GM19035 (cell line): ENCODE results near the gene PRSS57.

Source experiments
- ATAC-seq: cut with Tn5 transposase; IDR thresholded peaks from one replicate; pipeline ENCODE4 v1.9.1; 2021; ENCODE audit not compliant: unreplicated experiment

The PRSS57 gene

GRCh38 chr19:653425-653824 is 41.8 kb downstream of the PRSS57 start:
- ATAC-seq = no peak

GRCh38 chr19:652467-653389 is 42.5 kb downstream of the PRSS57 start:
- ATAC-seq = no peak

GRCh38 chr19:651991-652390 is 43.3 kb downstream of the PRSS57 start:
- no peak for ATAC-seq

GRCh38 chr19:651114-651818 is 44.0 kb downstream of the PRSS57 start:
- ATAC-seq = no peak

- no peak for ATAC-seq
Observed at GRCh38 chr19:650121-650520, 45.1 kb downstream of the PRSS57 start.

- no peak for ATAC-seq
Observed at GRCh38 chr19:648904-649801, 46.1 kb downstream of the PRSS57 start.

- no peak for ATAC-seq
Observed at GRCh38 chr19:648305-648704, 46.9 kb downstream of the PRSS57 start.

- ATAC-seq = no peak
Observed at GRCh38 chr19:647566-648284, 47.5 kb downstream of the PRSS57 start.

GRCh38 chr19:646779-647565 is 48.3 kb downstream of the PRSS57 start:
- no peak for ATAC-seq

- ATAC-seq = no peak
Observed at GRCh38 chr19:645912-646778, 49.1 kb downstream of the PRSS57 start.

GRCh38 chr19:644789-645188 is 50.5 kb downstream of the PRSS57 start:
- no peak for ATAC-seq

GRCh38 chr19:644363-644762 is 50.9 kb downstream of the PRSS57 start:
- ATAC-seq = no peak

GRCh38 chr19:643736-644135 is 51.5 kb downstream of the PRSS57 start:
- ATAC-seq = no peak

GRCh38 chr19:642767-643727 is 52.2 kb downstream of the PRSS57 start:
- ATAC-seq = no peak

- no peak for ATAC-seq
Observed at GRCh38 chr19:641702-642101, 53.5 kb downstream of the PRSS57 start.

- ATAC-seq = no peak
Observed at GRCh38 chr19:640606-641189, 54.6 kb downstream of the PRSS57 start.

GRCh38 chr19:640161-640558 is 55.1 kb downstream of the PRSS57 start:
- ATAC-seq = no peak
